GM12892 (cell line): Measurements from ENCODE around the gene MFSD12.

Experiments
- POLR2A ChIP-seq: IDR thresholded peaks from 2 replicates; pipeline ENCODE4 v1.6.1; 2011; ENCODE audit warnings: low read depth, low read length, control low read depth
- POLR2AphosphoS5 ChIP-seq: IDR thresholded peaks from 2 replicates; pipeline ENCODE4 v1.6.1; 2011; ENCODE audit warnings: low read depth, low read length, control low read depth

GRCh38 chr19:3570606-3571011 is 13.2 kb upstream of the MFSD12 start:
- TF ChIP-seq POLR2A, result no peak
- no peak for TF ChIP-seq POLR2AphosphoS5
